Chondrocyte (in vitro differentiated cells): ENCODE results near the gene TSHZ2. TPM values are rescaled to one million over a fixed set of nuclear protein-coding genes. Genes with fewer than 3 reads are reported as not detected.
A peak's percentile ranks its signal among the peaks of the same experiment; 100 is the strongest.

Experiments
- DNase-seq: peaks from one replicate; pipeline ENCODE4 v3.0.0; 2021; ENCODE audit warnings: mixed read lengths, low spot score
- H3K27ac Mint-ChIP-seq: one replicate; pipeline ENCODE4 v1.8.0; 2021; ENCODE audit warnings: mild to moderate bottlenecking, moderate library complexity, mixed read lengths; ENCODE audit not compliant: unreplicated experiment
- H3K27me3 Mint-ChIP-seq: 2 replicates; pipeline ENCODE4 v1.8.0; 2021; ENCODE audit warnings: low read depth, mixed read lengths
- H3K36me3 Mint-ChIP-seq: 2 replicates; pipeline ENCODE4 v1.8.0; 2021; ENCODE audit warnings: low read depth, mixed read lengths
- H3K4me1 Mint-ChIP-seq: 2 replicates; pipeline ENCODE4 v1.8.0; 2021; ENCODE audit warnings: low read depth, mild to moderate bottlenecking, mixed read lengths
- H3K4me3 Mint-ChIP-seq: one replicate; pipeline ENCODE4 v1.8.0; 2021; ENCODE audit warnings: mild to moderate bottlenecking, moderate library complexity, mixed read lengths; ENCODE audit not compliant: unreplicated experiment
- H3K9me3 Mint-ChIP-seq: 2 replicates; pipeline ENCODE4 v1.8.0; 2021; ENCODE audit warnings: low read depth, mixed read lengths
- CTCF ChIP-seq: fragments of 200-600 bp; sonication (generic); IDR thresholded peaks from 2 replicates; pipeline ENCODE4 v1.5.0; 2021; ENCODE audit warnings: antibody characterized with exemption, mild to moderate bottlenecking, moderate library complexity
- total RNA-seq: library from RNA; stranded (reverse); gene quantifications from 3 replicates; pipeline ENCODE4 v1.2.1, GENCODE V29; 2021

TSHZ2 gene
- total RNA-seq, 1 donor from 2014 or later = 0.37 TPM

DNA sequence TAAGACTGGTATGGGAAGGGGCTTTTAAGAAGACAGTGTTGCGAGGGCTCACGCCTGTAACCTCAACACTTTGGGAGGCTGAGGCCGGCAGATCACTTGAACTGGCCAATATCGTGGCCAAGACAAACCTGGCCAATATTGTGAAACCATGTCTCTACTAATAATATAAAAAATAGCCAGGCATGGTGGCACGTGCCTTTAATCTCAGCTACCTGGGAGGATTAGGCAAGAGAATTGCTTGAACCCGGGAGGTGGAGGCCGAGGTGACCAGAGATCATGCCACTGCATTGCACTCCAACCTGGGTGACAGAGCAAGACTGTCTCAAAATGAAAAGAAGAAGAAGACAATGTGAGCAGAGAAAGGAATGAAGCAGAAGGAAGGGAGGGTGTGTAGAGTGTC lies 242.2 kb downstream of the TSHZ2 start:
- H3K27ac Mint-ChIP-seq = no peak overlapping the region
- H3K27me3 Mint-ChIP-seq = peaks cover 14% of the 10 kb centered on the region
- H3K36me3 Mint-ChIP-seq = no peaks in the 10 kb centered on the region
- TF ChIP-seq CTCF = no peak
- DNase-seq = no peak
- H3K4me1 Mint-ChIP-seq = no peaks in the 10 kb centered on the region
- H3K4me3 Mint-ChIP-seq = no peak overlapping the region
- H3K9me3 Mint-ChIP-seq = no peaks in the 10 kb centered on the region

DNA sequence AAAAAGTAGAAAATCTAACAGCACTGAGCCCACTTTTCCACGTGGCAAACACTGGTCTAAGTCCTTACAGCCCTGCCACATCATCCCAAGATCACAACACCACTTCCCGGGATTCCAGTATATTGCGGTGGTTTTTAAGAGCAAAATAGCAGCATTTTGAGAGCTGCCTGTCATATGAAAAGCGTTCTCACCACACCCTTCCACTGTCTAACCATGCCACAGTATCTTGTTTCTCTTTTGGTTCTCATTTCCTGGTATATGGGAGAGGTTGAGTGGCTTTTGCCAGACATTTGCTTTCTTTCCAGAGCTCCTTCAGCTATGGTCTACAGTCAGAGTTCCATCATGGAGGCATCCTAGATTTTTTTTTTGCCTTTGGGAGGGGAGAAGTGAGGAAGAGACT lies 243.0 kb downstream of the TSHZ2 start:
- Mint-ChIP-seq H3K4me3 (no peak overlapping the region), H3K27ac (no peak overlapping the region), H3K4me1 (no peaks in the 10 kb centered on the region), H3K27me3 (peaks cover 18% of the 10 kb centered on the region), H3K36me3 (no peaks in the 10 kb centered on the region), H3K9me3 (peaks cover 3% of the 10 kb centered on the region)
- DNase-seq = no peak
- no peak for TF ChIP-seq CTCF

- TF ChIP-seq CTCF = no peak
- H3K4me1 Mint-ChIP-seq = no peaks in the 10 kb centered on the region
- peaks cover 3% of the 10 kb centered on the region for H3K9me3 Mint-ChIP-seq
- H3K4me3 Mint-ChIP-seq = no peak overlapping the region
- DNase-seq = no peak
- H3K36me3 Mint-ChIP-seq = no peaks in the 10 kb centered on the region
- peaks cover 25% of the 10 kb centered on the region for H3K27me3 Mint-ChIP-seq
- no peak overlapping the region for H3K27ac Mint-ChIP-seq
These were observed 244.3 kb downstream of the TSHZ2 start for GRCh38 chr20:53216478-53216855.

- peak; percentile 81 for TF ChIP-seq CTCF
- H3K4me1 Mint-ChIP-seq = no peaks in the 10 kb centered on the region
- no peak overlapping the region for H3K27ac Mint-ChIP-seq
- H3K4me3 Mint-ChIP-seq = no peak overlapping the region
- H3K9me3 Mint-ChIP-seq = peaks cover 3% of the 10 kb centered on the region
- H3K36me3 Mint-ChIP-seq = no peaks in the 10 kb centered on the region
- DNase-seq = no peak
- H3K27me3 Mint-ChIP-seq = peaks cover 25% of the 10 kb centered on the region
These were observed 244.9 kb downstream of the TSHZ2 start for GRCh38 chr20:53216856-53217576.

DNA sequence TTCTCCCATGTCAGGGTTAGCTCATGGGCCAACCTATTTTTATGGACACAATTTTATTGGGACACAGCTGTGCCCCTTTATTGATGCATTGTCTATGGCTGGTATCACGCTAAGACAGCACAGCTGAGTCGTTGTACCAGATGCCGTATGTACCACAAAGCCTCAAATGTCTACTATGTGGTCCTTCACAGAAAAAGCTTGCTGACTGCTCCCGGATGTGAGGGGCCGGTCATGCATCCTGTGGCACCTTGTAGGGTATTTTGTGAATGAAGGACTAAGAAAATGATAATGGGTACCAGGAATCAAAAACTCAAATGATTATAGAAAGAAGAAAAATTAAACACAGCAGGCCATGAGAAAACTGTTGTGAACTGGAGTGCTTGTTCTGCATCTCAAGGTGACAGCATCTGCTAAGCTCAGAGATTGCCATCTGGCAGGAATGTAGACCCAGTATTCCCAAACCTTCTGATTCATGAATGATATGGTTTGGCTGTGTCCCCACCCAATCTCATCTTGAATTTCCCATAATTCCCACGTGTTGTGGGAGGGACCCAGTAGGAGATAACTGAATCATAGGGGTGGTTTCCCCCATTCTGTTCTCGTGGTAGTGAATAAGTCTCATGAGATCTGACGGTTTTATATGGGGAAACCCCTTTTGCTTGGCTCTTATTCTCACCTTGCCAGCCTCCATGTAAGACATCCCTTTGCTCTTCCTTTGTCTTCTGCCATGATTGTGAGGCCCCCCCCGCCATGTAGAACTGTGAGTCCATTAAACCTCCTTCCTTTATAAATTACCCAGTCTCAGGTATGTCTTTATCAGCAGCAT lies 248.5 kb downstream of the TSHZ2 start:
- Mint-ChIP-seq H3K36me3 (no peaks in the 10 kb centered on the region), H3K4me1 (no peaks in the 10 kb centered on the region), H3K27ac (no peak overlapping the region), H3K27me3 (peaks cover 19% of the 10 kb centered on the region), H3K4me3 (no peak overlapping the region), H3K9me3 (peaks cover 3% of the 10 kb centered on the region)
- TF ChIP-seq CTCF = no peak
- no peak for DNase-seq
